Mononuclear cell (primary cell): ENCODE data around the gene MRPS24. TPM values are rescaled to one million over a fixed set of nuclear protein-coding genes. Genes with fewer than 3 reads are reported as not detected.
A peak's percentile ranks its signal among the peaks of the same experiment; 100 is the strongest.

Experiments used
- H3K27me3 ChIP-seq: 2 replicates; pipeline ENCODE4 v1.6.0; 2011; ENCODE audit warnings: low read length, control low read depth; ENCODE audit not compliant: insufficient read depth
- H3K4me1 ChIP-seq: 2 replicates; pipeline ENCODE4 v1.5.1; 2011; ENCODE audit warnings: mild to moderate bottlenecking, low read length, control low read depth; ENCODE audit not compliant: insufficient read depth
- H3K4me3 ChIP-seq: 2 replicates; pipeline ENCODE4 v1.5.1; 2011; ENCODE audit warnings: mild to moderate bottlenecking, low read length, moderate library complexity
- H3K9me3 ChIP-seq: 2 replicates; pipeline ENCODE4 v1.5.1; 2011; ENCODE audit warnings: low read depth, mild to moderate bottlenecking, control low read depth, low read length
- total RNA-seq: library from RNA; depleted of rRNA; stranded (reverse); fragments of >200 nt; gene quantifications from one replicate; pipeline ENCODE4 v1.2.3, GENCODE V29; 2012

Gene MRPS24
- total RNA-seq, 1 donor, result 53.1 TPM

DNA sequence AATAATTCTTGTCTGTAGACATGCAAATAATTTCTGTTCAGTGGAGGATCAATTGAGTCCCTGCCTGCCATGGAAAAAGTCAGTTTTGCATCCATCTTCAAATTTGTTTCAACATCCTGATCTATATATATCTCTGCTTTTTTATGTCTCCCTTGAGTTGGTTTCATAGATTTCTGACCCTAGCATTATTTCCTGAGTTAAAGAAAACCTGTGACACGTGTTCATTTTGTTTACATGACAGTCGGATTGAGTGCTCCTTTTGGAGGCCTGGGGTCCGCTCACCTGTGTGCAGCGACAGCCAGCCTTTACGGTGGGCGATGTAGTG lies 674 bp downstream of the MRPS24 start:
- H3K27me3 ChIP-seq, result no peaks in the 10 kb centered on the region
- peaks cover 18% of the 10 kb centered on the region for H3K4me1 ChIP-seq
- no peaks in the 10 kb centered on the region for H3K9me3 ChIP-seq
- peak overlapping the region; percentile 56 for H3K4me3 ChIP-seq

DNA sequence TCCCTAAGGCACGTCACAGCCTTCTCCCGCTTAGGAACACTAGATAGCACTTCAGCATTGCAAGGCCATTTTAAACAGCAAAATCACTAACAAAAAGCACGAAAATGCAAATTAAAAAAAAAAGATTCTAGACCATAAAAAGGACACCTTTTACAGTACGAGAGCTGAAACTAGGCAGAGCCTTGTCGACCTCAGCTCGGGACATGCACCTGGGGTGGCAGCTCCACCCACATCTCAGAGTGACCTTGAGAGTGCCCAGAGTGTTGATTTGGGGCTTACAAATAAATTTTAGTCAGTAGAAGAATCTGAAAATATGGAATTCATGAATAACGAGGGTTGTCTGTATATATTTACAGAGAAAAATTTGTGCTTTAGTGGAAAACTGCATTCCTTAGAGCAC lies 1.1 kb downstream of the MRPS24 start:
- no peaks in the 10 kb centered on the region for H3K27me3 ChIP-seq
- no peak overlapping the region for H3K4me3 ChIP-seq
- H3K9me3 ChIP-seq, result no peaks in the 10 kb centered on the region
- peaks cover 18% of the 10 kb centered on the region for H3K4me1 ChIP-seq

GRCh38 chr7:43865277-43865676 lies 4.0 kb downstream of the MRPS24 start:
- Histone ChIP-seq H3K27me3 (no peaks in the 10 kb centered on the region), H3K9me3 (no peaks in the 10 kb centered on the region)

DNA sequence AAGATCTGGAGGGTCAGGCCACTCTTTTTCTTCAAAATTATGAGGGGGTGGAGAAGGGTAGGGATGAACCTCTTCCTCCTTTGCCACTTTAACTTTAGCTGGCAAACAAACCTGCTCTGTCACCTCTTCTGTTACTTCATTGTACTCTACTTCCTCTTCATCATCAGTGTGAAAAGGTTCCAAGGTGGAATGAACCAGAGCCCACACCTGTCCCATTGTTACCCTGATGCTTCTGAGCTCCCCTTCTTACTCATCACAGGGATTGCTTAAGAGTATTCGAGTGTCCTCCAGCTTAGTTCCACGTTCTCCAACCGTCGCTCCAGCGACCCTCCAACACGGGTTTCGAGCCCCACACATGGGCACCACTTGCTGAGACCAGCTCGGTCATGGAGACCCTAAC lies 5.2 kb downstream of the MRPS24 start:
- Histone ChIP-seq H3K27me3 (no peaks in the 10 kb centered on the region), H3K9me3 (no peaks in the 10 kb centered on the region), H3K4me1 (peaks cover 9% of the 10 kb centered on the region), H3K4me3 (no peak overlapping the region)

More at GRCh38 chr7:43865277-43865676, 4.0 kb downstream of the MRPS24 start:
- no peak overlapping the region for H3K4me3 ChIP-seq
- H3K4me1 ChIP-seq, result peaks cover 16% of the 10 kb centered on the region

GRCh38 chr7:43856996-43857395 lies 12.3 kb downstream of the MRPS24 start:
- Histone ChIP-seq H3K4me1 (no peaks in the 10 kb centered on the region), H3K27me3 (no peaks in the 10 kb centered on the region), H3K9me3 (no peaks in the 10 kb centered on the region), H3K4me3 (no peak overlapping the region)

DNA sequence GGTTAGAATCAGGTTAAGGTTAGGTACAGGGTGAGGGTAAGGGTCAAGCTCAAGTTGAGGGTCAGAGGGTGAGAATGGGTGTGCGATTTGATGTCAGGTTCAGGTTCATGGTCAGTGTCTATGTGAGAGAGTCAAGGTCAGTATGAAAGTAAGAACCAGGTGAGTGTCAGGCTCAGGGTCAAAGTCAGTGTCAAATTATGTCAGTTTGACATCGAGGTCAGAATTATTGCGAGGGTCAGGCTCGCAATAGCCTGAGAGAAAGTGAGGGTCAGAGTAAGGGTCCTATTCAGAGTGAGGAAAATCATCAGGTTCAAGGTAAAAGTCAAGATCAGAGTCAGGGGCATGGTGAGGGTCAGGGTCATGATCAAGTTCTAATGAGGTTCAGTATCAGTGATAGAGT lies 13.0 kb downstream of the MRPS24 start:
- Histone ChIP-seq H3K9me3 (no peaks in the 10 kb centered on the region), H3K4me1 (no peaks in the 10 kb centered on the region), H3K27me3 (no peaks in the 10 kb centered on the region), H3K4me3 (no peak overlapping the region)

DNA sequence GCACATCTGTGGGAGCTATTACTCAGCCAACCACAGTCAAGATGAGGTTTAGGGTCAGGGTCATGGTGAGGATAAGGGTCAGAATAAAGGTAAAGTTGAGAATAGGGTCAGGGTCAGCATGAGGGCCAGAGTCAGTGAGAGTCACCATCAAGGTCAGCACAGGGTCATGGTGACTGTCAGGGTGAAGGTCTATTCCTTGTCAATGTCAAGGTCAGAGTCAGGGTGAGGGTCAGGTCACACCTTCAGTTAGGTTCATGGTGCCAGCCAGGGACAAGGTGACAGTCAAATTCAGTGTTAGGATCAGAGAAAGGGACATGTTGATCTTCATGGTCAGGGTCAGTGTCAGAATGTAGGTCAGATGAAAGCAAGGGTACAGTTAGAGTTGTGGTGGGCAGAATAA lies 14.1 kb downstream of the MRPS24 start:
- Histone ChIP-seq H3K27me3 (no peaks in the 10 kb centered on the region), H3K4me1 (no peaks in the 10 kb centered on the region), H3K9me3 (no peaks in the 10 kb centered on the region), H3K4me3 (no peak overlapping the region)

- Histone ChIP-seq H3K9me3 (no peaks in the 10 kb centered on the region), H3K4me1 (no peaks in the 10 kb centered on the region), H3K4me3 (no peak overlapping the region), H3K27me3 (no peaks in the 10 kb centered on the region)
Observed at GRCh38 chr7:43851805-43852204, 17.5 kb downstream of the MRPS24 start.

GRCh38 chr7:43850348-43851116 lies 18.8 kb downstream of the MRPS24 start:
- Histone ChIP-seq H3K4me1 (no peaks in the 10 kb centered on the region), H3K27me3 (no peaks in the 10 kb centered on the region), H3K9me3 (no peaks in the 10 kb centered on the region), H3K4me3 (no peak overlapping the region)

DNA sequence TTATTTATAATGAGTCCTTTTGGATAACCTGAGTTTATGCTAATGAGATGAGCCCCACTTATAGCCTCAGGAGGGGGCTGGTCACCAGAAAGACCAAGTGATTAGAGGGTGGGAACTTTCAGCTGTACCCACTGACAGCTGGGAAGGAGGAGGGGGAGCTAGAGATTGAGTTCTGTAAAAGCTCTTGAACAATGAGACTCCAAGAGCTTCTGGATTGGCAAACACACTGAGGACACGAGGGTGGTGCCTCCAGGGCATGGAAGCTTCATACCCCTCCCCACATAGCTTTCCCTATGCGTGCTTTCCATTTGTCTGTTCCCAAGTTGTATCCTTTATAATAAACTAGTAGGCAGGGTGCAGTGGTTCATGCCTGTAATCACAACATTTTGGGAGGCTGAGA lies 20.3 kb downstream of the MRPS24 start:
- Histone ChIP-seq H3K27me3 (no peaks in the 10 kb centered on the region), H3K9me3 (no peaks in the 10 kb centered on the region), H3K4me3 (no peak overlapping the region), H3K4me1 (no peaks in the 10 kb centered on the region)

DNA sequence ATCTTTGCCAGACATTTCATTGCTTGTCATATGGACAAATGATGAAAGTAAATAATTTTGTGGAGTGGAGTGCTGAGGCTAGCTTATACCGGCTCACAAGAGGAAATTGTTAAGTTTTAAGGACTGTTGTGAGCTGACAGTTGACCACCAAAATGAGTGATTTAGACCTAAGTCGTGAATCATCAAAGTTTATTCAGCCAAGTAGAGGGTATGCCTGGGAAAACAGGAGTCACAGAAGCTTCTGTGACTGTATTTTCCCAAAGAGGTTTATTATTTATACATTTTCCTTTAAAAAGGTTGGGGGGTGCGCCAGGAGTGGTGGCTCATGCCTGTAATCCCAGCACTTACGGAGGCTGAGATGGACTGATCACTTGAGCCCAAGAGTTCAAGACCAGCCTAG lies 21.8 kb downstream of the MRPS24 start:
- Histone ChIP-seq H3K4me1 (no peaks in the 10 kb centered on the region), H3K27me3 (no peaks in the 10 kb centered on the region), H3K4me3 (no peak overlapping the region), H3K9me3 (no peaks in the 10 kb centered on the region)

GRCh38 chr7:43844662-43845061 lies 24.7 kb downstream of the MRPS24 start:
- no peaks in the 10 kb centered on the region for H3K9me3 ChIP-seq

GRCh38 chr7:43844257-43844656 lies 25.1 kb downstream of the MRPS24 start:
- Histone ChIP-seq H3K9me3 (no peaks in the 10 kb centered on the region), H3K27me3 (no peaks in the 10 kb centered on the region), H3K4me3 (no peak overlapping the region), H3K4me1 (no peaks in the 10 kb centered on the region)

More at GRCh38 chr7:43844662-43845061, 24.7 kb downstream of the MRPS24 start:
- Histone ChIP-seq H3K27me3 (no peaks in the 10 kb centered on the region), H3K4me3 (no peak overlapping the region), H3K4me1 (no peaks in the 10 kb centered on the region)

- Histone ChIP-seq H3K9me3 (no peaks in the 10 kb centered on the region), H3K4me3 (no peak overlapping the region), H3K4me1 (peaks cover 5% of the 10 kb centered on the region), H3K27me3 (no peaks in the 10 kb centered on the region)
Observed at GRCh38 chr7:43843296-43843695, 26.0 kb downstream of the MRPS24 start.

- no peaks in the 10 kb centered on the region for H3K27me3 ChIP-seq
- H3K9me3 ChIP-seq, result no peaks in the 10 kb centered on the region
- H3K4me3 ChIP-seq, result no peak overlapping the region
- peaks cover 18% of the 10 kb centered on the region for H3K4me1 ChIP-seq
Observed at GRCh38 chr7:43838201-43838658, 31.1 kb downstream of the MRPS24 start.
